NCI-H69 (cell line): Measurements from ENCODE around the gene CNTFR.

Experiments used
- DNase-seq: peaks from one replicate; lab custom pipeline; 2025; lab: John Stamatoyannopoulos, UW

CNTFR gene

DNA sequence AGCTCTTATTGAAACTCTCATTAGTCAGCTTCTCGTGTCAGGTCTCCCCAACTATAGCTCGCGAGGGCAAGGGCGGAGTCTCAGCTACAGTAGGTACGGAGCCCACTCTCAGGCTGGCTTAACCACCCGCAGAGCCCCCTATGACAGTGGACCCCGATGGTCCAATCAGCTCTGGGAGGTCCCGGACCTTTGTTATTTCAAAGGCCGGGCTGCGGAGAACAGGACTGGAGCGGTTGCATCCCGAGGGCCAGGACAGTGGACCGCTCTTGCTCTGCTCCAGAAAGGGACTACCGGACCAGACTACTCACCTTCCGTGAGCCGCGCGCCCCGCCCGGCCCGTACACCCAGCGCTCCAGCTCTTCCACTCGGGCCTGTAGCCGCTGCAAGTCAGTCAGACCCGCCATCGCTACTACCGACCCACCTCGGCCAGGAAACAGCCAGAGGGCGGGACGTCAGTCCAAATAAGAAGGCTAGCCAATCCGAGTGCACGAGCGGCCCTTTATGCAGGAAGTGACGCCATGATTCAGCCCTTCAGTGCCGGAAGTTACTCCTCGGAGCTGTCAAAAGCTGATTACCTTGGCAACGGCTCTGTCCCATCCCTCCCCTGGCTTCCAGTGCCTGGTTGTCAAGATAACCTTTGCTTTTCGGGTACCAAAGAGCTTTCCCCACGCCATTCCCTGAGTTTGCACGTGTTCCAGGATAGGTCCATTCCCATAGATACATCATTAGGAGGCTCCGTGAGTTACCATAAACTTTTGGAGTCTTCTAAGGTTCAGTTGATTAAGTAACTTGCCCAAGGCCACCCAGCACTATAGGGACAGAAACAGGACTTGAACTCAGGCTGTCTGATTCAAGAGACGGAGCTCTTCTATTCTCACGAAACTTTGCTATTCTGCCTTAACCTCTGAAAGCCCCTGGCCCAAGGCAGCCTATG is 30.8 kb upstream of the CNTFR start, which contains the start of gene DCTN3:
Gene DCTN3 (minus strand): TSS at position 435 of the 934 bp plus-strand sequence. CDS start 31 bp downstream, at position 404.
- DNase-seq, result peak; percentile 98

DNA sequence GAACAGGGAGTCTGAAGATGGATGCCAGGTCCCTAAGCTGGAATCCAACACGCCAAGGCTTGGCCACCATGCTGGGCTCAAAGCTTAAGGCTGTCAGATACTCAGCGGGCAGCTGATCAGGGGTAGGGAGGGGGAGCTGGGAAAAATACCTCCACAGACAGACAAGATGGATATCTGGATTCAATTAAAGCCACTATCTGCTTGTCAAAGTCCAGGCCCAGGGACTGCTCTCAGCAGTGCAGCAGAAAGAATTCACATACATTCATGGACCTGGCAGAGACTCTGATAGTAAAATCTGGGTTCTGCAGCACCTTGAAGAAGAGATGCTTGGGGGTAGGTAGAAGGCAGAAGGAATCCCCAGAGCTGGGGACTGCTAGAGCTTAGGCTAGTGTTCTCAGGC is 25.6 kb upstream of the CNTFR start:
- no peak for DNase-seq

DNA sequence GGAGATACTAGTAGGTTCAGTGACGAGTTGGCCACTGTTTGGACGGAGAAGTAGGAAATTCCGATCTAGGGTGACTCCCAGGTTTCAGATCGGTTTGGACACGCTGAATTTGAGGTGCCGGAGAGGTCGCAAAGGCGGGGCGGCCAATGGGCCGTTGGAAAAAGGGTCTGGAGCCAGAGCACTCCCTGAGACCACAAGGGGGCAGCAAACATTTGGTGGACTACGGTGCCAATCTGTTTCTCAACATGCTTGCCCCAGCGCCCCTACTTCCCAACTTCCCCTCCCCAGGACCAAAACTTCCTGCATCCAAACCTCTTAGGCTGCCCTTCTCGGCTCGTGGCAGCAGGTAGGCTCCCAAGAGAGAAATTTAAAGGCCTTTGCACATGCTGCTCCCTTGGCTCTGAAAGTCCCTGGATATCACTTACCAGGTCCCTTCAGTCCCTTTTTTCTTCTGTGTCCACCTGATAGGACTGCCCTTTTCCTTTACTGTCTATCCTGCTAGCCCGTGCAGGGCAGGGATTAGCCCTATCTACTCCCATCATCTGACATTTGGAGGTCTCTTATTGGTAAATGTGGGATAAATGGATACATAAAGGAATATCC is 23.4 kb upstream of the CNTFR start:
- peak; percentile 90 for DNase-seq

DNA sequence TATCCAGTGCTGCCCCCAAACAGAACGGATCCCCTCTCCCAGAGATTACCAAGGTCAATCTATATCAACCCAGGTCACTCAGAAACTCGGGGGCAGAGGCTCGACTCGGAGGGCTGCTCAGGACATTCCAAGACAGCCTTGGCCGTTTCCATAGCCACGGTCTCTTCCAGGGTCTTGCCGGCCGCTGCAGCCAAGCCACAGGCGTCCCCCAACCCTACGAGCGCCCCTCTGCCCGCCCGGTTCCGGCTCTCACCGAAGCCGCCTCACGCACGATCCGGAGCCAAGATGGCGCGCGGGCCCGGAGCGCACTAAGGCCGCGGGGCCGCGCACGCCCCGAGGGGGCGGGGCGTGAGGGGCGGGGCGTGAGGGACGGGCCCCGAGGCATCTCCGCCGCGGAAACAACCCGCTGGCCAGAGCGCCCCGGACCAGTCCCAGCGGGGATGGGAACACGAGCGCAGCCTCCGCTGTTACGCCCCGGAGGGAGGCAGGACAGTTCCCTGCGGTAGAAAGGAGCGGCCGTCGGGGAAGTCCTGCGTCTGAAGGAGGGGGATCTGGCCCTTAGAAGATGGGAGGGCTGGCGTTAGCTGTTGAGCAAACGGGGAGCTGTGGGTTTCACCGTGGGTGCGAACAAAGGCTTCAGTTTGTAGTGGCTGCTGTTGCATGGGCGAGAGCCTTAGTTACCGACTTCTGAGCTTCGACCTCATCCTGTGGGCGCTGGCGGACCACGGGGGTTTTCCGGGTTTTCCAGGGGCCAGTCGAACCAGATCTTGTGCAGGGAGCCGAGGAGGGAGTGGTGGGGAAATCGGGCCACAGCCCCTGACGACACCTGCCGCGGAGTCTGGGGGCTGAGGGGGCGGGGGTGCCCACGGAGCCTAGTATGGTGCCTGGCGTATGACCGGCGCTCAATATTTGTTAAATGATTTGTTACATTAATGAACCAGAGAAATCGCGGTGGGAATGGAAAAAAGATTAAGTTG is 22.6 kb upstream of the CNTFR start, which contains the start of gene RPP25L:
Gene RPP25L (minus strand): TSS at position 287 of the 977 bp plus-strand sequence. CDS start 801 bp downstream, outside the sequence.
- DNase-seq, result peak; percentile 93

DNA sequence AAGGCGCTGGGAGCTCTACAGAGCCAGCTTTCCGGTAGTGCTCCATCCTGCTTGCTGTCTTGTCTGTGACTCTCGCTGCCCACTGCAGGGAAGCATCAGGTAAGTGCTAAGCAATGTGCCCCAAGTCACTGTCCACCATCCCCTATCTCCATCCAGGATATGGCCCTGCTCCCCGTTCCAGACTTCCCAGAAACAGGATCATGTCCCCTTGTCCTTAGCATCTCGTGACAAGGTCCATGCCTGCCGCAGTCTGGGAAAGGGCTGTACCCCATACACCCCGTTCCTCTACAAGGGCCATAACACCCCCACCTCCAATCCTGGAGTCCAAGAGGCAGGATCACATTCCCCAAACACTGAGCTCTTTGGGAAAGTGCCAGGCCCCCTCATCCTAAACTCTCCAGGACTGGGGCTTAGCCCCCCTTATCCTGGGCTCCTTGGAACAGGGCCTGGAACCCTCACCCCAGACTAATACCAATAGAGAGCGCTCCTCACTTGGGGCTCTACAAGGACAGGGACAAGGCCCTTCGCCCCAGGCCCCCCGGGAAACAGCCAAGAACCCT is 21.8 kb upstream of the CNTFR start:
- peak; percentile 47 for DNase-seq

DNA sequence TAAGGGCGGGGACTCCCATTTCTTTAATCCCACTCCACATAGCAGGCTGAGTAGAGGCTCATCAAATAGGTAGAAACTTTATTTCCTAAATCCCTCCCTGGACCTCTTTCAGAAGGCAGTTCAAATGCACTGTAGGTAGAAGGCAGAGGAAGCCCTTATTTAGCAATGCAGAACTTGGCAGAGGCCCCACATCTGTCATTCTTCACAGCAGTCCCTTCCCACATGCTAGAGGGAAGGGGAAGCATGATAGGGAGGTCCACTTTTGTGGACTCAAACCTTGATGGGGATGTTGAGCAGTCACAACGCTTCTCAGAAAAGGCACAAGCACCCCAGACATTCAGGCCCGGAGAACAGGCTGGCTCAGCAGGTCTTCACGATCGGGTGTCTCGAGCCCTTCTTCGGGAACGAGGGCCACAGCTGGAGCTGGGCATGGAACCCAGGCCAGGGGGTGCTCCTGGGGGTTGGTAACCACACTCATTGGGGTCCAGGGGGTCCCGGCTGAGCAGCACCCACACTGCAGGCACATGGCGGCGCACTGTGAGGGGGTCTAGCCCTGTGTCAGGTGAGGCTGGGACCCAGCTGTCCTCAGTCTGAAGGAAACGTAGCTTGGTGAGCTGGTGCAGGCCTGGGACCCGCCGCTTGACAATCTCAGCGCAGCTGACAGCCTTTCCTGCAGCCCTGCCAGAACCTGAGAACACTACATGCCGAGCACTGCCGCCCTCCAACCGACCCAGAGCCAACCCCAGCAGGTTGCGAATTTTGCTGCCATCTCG is 21.1 kb upstream of the CNTFR start:
- DNase-seq, result no peak

DNA sequence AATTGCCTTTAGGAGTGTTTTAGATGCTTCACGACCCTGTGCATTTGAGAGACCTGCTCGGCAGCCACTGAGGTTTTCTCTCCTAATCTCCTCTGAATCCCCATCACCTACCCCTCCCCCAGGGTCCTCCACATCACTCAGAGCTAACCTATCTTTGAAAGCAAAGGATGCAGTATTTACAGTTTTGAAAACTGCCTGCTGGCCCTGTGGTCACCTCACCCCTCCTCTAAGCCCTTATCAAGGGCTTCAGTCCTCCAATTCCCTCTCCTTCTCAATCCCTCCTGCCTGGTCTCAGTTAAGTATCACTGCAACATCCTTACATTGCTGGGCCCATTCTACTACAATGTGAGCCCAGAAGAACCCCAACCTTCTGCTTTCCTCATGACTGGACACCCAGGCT is 17.8 kb upstream of the CNTFR start:
- DNase-seq, result no peak

DNA sequence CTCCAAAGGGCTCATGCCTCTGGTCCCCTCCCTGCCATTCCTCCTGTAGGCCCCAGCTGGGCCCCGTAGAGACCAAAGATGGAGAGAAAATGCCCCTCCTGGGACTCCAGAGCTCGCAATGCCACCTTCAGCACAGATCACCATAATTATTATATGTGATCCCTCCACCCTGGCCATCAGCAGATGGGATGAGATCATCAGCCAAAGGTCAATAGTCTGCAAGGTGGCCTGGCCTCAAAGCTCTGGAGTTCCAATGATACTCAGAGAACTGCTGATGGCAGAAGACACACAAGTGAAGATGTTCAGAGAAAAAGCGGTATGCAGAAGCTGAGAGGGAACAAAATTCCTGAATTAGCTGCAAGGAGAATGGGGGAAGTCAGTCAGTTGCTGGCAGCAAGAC is 17.4 kb upstream of the CNTFR start:
- DNase-seq, result no peak

DNA sequence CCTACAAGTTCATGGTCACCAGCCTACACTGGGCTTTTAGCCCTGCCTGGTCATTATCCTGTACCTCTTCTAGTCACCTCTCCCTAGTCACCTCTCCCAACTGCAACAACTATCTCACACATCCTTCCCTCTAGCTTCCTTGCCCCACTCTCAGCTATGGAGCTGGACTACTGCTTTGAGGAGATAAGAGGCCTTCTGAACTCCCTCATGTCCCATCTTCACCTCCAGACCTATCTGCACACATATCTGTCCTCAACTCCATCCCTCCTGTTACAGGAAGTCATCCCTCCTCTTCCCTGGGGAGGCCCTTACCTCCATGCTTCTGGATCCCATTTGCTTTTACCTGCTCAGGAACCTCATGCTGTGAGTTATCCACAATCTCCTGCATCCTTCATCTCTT is 16.7 kb upstream of the CNTFR start:
- no peak for DNase-seq

DNA sequence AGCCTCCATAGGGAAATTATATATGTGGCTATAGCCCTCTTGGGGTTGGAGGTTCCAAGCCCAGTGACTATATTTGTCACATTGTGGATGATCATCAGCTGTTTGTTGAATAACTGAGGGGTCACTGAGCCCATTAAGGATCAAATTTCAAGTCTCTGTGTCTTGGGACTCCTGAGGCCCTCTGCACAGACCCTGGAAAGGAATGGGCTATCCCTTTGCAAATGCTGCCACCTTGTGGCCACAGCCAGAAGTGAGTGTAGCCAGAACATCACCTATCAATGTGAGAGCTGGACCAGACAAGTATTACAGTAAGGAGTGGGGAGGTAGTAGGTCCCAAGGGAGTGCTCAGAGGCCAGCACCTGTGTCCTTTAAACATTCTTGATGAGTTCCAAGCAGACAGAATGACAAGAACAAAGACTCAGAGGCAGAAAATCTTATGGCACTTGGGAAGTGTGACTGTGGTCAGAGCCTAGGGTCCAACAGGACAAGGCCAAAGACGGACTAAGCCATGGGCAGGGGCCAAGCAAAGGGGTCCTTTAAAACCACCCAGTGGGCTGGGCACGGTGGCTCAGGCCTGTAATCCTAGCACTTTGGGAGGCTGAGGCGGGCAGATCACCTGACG is 14.2 kb upstream of the CNTFR start:
- DNase-seq, result peak; percentile 85

DNA sequence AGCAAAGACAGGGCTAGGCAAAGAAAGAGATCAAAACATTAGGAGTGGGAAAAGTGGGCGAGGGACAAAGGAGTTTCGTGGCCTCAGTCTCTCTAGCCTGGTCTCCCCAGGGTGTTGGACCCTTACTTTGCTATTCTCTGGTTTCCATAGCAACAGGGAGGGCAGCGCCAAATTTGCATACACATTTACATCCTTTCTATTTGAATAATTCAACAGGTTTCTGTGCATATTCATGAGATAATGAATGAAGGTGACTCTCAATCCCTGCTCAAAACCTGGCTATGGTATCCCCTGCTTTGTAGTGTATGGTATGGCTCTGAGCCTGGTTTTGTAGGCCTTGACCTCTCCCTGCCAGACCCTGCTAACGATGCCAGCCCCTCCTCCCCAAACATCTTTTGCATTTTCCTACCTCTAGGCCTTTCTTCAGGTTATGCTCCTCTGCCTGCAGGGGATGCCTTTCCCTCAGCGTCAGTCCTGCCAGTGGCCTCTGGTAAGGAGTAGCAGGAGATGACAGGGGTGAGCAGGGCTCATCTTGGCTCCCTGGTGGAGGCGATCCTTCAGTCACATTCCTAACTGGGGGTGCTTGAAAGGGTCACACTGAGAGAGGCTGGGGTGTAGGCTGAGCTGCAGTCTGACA is 12.5 kb upstream of the CNTFR start:
- DNase-seq, result no peak

DNA sequence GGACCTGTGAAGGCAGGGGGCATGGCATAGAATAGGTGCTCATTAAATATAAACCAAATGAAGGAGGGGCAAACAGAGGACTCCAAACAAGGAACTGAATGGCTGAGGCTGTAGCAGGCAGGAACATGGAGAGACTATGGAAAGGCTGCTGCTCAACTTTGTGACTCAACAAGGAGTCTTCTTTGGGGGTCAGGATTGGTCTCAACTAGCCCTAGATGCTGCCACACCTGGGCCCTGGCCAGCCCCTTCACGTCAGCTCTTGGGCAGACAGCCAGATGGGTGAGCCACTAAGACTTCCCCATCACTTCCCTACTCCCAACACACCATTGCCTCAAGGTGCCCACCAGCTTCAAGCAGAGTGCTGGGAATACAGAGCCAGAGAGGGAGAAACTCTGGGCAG is 11.4 kb upstream of the CNTFR start:
- no peak for DNase-seq

DNA sequence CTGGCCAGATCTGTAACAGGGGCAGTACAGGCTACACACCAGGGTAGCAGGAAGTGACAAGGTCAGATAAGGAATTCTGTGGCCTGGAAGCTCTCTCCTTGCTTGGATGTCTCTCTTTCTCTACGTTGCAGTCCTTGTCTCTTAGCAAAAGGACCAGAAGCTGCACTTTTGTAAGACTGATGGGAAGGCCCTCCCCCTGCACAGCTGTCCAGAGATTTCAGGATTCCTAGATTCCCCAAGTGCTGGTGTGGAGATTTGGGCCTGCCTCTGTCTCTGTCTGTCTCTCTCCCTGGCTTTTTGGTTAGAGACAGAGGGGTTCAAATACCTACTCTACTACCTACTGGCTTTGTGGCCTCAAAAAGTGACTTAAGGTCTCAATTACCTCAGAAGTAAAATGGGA is 10.0 kb upstream of the CNTFR start:
- no peak for DNase-seq

DNA sequence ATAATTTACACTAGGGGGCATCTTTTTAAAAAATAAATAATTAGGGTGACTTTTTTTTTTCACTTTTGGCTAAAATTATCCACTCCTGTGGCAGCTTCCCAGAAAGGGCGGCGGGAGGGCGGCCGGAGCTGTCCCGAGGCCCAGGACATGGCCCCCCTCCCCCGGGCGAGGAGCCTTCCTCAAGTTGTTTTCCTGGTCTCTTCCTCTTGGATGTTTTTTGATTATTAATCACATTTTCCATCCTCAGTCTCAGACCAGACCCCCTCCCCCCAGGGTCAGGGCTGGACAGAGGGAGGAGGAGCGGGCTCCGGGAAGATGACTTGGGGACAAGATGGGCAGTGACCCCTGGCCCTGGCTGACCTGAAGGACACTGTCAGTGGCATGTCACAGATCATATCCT is 4.7 kb upstream of the CNTFR start:
- DNase-seq, result no peak

DNA sequence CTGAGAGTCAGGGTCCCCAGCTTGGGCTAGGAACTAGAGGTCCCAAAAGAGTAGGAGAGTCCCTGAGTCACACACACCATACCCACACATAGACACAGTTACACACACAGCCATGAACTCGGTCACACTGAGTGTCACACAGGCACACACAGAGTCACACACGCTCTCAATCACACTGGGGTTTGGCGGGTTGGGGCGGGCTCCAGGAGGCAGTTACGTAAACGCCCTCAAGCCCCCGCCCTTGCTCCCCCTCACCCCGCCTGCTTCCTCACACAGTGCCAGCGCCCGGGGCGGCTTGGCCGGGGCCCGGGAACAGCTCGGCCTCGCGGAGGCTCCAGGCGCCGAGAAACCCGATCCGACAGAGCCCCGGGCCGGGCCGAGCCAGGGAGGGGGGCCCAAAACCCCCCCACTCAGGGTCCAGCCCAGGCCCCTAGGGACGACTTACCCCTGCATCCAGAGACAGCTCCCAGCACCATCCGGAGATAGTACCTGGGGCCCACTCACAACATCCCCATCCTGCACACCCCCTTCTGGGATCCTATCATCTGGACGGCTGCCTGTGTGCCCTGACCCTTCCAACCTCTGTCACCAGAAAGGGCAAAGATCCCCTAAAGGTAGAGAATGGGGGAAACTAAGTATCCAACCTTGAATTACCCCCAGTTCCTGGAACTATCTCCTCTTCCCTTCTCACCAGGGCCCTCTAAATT is 3.5 kb upstream of the CNTFR start:
- peak; percentile 88 for DNase-seq

DNA sequence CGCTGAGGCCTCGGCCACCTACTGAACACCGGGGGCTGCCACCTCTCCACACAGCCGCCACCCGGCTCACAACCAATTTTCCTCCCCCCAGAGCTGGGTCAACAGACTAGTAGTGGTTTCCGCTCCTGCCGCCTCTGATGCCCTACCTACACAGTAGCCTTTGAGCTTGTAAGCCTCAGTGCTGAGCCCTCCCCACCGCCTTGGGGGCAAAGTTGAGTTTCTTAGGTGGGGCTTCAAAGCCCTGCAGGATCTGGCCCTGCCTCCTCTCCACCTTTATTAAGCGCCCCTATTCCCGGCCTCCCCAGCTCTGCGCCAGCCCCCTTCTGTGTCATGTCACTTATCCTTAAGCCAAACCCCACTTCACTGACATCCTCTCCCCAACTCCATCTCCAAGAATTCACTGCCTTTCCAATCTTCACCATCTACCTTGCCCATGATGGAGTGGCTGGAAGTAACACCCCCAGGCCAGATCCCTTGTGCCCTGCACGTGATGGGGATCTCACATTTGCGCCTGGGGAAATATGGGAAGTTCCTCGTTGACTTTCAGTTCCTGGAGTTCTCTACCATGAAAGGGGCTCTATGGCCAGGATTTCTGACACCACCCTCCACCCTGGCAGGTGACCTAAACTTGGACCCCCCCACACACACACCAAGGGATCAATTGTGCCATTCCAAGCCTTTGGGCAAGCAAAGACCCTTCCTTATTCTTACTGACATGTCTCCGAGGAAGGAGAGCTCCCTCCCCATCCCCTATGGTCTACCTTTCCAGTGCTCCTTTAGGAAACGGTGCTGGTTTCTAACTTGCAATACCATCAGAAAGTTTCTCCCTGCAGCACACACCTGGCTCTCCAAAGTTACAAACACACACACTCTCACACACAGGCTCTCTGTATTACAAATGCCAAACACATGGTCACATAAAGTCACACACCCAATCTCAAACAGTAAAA is 2.7 kb upstream of the CNTFR start:
- DNase-seq, result no peak

DNA sequence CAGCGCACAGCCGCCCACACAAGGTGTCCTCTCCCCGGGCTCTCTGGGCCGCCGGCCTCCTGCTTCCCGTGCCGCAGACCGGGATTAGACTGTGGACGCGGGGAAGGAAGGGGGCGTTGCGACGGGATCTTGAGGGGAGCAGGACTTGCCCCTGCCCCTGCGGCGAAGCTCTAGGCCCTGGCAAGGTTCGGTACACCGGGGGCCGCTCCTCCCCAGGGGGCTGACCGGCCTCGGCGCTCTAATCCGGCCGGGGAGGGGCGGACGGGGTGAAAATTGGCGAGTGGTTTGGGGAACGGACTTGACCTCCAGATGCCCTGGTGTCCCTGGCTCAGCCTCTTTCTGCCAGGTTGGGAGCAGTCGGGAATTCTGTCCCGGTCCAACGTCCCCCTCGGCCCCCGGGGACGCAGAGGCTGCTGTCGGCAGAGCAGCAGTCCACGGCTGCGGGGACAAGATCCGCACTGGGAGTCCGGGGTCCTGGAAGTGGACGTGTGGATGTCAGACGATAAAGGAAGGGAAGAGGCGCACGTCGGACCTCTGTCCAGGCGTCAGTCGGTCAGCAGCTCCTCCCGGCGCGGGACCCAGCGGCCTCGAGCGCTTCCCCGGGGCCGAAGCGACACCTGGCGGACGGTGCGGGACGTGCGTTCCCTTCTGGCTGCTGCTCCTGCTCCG is 1.9 kb upstream of the CNTFR start:
- peak; percentile 81 for DNase-seq
